Omental fat pad (tissue), 4 donors: Measurements from ENCODE around the gene ARF3. TPM values are rescaled to one million over a fixed set of nuclear protein-coding genes. Genes with fewer than 3 reads are reported as not detected.

Source experiments
- ATAC-seq: fragments of 150-250 bp; one replicate; pipeline ENCODE4 v1.9.1; 2016; ENCODE audit warnings: mild to moderate bottlenecking, moderate library complexity; ENCODE audit not compliant: low FRiP score
- DNase-seq: peaks from one replicate; pipeline ENCODE4 v3.0.0-alpha.2; 2019; ENCODE audit warnings: low spot score
- CTCF ChIP-seq, 3 donors: fragments of 450-650 bp; IDR thresholded peaks; one replicate each; pipeline ENCODE4 v1.5.1; 2016 to 2017; ENCODE audit warnings: antibody characterized with exemption in 3 of 3, mild to moderate bottlenecking in 3 of 3, moderate library complexity in 2 of 3
- total RNA-seq, 4 donors: library from RNA; depleted of rRNA; stranded (reverse); fragments of >200 nt; gene quantifications; one replicate each; pipeline ENCODE4 v1.1.0, GENCODE V29; 2016

Gene ARF3
- total RNA-seq, 4 donors from 2014 or later: 57.1 to 91.5 (median 68.3) TPM

- ATAC-seq (no peak), DNase-seq (no peak)
- TF ChIP-seq CTCF (IDR thresholded peaks at IDR 0.05): no peak
Measured at GRCh38 chr12:48952691-48953090, 4.6 kb downstream of the ARF3 start.

- no peak for ATAC-seq
- no peak for TF ChIP-seq CTCF (IDR thresholded peaks at IDR 0.05)
Measured at GRCh38 chr12:48947727-48948126, 9.6 kb downstream of the ARF3 start.

GRCh38 chr12:48946943-48947342, 10.3 kb downstream of the ARF3 start:
- ATAC-seq: no peak
- TF ChIP-seq CTCF (IDR thresholded peaks at IDR 0.05): no peak
- DNase-seq: no peak

More at GRCh38 chr12:48947727-48948126, 9.6 kb downstream of the ARF3 start:
- DNase-seq: no peak

GRCh38 chr12:48946205-48946604, 11.1 kb downstream of the ARF3 start:
- DNase-seq (no peak), ATAC-seq (no peak)
- no peak for TF ChIP-seq CTCF (IDR thresholded peaks at IDR 0.05)

GRCh38 chr12:48943221-48943620, 14.1 kb downstream of the ARF3 start:
- ATAC-seq (no peak), DNase-seq (no peak)
- no peak for TF ChIP-seq CTCF (IDR thresholded peaks at IDR 0.05)

- no peak for ATAC-seq
- TF ChIP-seq CTCF (IDR thresholded peaks at IDR 0.05): no peak
- no peak for DNase-seq
Measured at GRCh38 chr12:48940181-48940580, 17.1 kb downstream of the ARF3 start.

- no peak for ATAC-seq
Measured at GRCh38 chr12:48938805-48939204, 18.5 kb downstream of the ARF3 start.

More at GRCh38 chr12:48938805-48939204, 18.5 kb downstream of the ARF3 start:
- DNase-seq: no peak
- TF ChIP-seq CTCF (IDR thresholded peaks at IDR 0.05): no peak
